Muscle of leg (tissue), 16 donors: Measurements from ENCODE around the gene TCF7. TPM values are rescaled to one million over a fixed set of nuclear protein-coding genes. Genes with fewer than 3 reads are reported as not detected.

Experiments used
- DNase-seq: peaks from one replicate; pipeline ENCODE4 v3.0.0; 2013
- H3K27ac ChIP-seq: one replicate; pipeline ENCODE4 v1.5.1; 2013; ENCODE audit warnings: mild to moderate bottlenecking, low read length, control low read depth
- H3K27me3 ChIP-seq: one replicate; pipeline ENCODE4 v1.6.1; 2013; ENCODE audit warnings: low read length; ENCODE audit not compliant: control insufficient read depth, insufficient read depth
- H3K36me3 ChIP-seq: one replicate; pipeline ENCODE4 v1.6.1; 2013; ENCODE audit warnings: low read length; ENCODE audit not compliant: control insufficient read depth, insufficient read depth
- H3K4me1 ChIP-seq: one replicate; pipeline ENCODE4 v1.6.1; 2013; ENCODE audit warnings: low read length; ENCODE audit not compliant: control insufficient read depth, insufficient read depth
- H3K4me3 ChIP-seq: one replicate; pipeline ENCODE4 v1.5.1; 2013; ENCODE audit warnings: low read length, control low read depth
- H3K9me3 ChIP-seq: replicated peaks from 2 replicates; pipeline ENCODE4 v1.6.1; 2013; ENCODE audit warnings: low read depth, low read length; ENCODE audit not compliant: control insufficient read depth
- WGBS: methylation state at CpG from one replicate; pipeline ENCODE4 v1.1.5; 2013; ENCODE audit warnings: missing lambda C conversion rate; ENCODE audit not compliant: insufficient coverage; 5-methylcytosine and 5-hydroxymethylcytosine counted together
- long read RNA-seq, 11 donors: transcript quantifications; one replicate each; lab custom pipeline, GENCODE V29; 2026
- polyA plus RNA-seq, 8 donors: library from polyadenylated mRNA; unstranded; fragments of 120-200 nt; gene quantifications; one replicate each; pipeline versions ENCODE4 v1.2.1 to v1.2.3, GENCODE V29; 2013; ENCODE audit warnings: inconsistent platforms in 1 of 8, low replicate concordance in 1 of 8; ENCODE audit not compliant: insufficient read length in 8 of 8, insufficient read depth in 1 of 8
- total RNA-seq: library from RNA; stranded (reverse); fragments of 120-200 nt; gene quantifications from one replicate; pipeline ENCODE4 v1.2.4, GENCODE V29; 2013

Gene TCF7
- total RNA-seq (0.84 TPM), polyA plus RNA-seq (1 to 10 TPM; 1.5 to 4.7 (median 2.1) TPM)
- long read RNA-seq, donor 1, partial matches to known transcripts = 0 of 1 reads
- long read RNA-seq, donor 1, other reads (novel, unspliced or antisense) = 0 of 1 reads
- long read RNA-seq, donor 2 = 0 reads
- long read RNA-seq, donor 3, partial matches to known transcripts = 0 of 1 reads
- long read RNA-seq, donor 3, other reads (novel, unspliced or antisense) = 0 of 1 reads
- long read RNA-seq, donor 4 = 0 reads
- long read RNA-seq, donor 5 = 0 reads
- long read RNA-seq, donor 6 = 0 reads
- long read RNA-seq, donor 7, partial matches to known transcripts = 586 of 606 reads
- long read RNA-seq, donor 7, other reads (novel, unspliced or antisense) = 20 of 606 reads
- long read RNA-seq, donor 8 = 0 reads
- long read RNA-seq, donor 9 = 0 reads
- long read RNA-seq, donor 10, partial matches to known transcripts = 249 of 824 reads
- long read RNA-seq, donor 10, other reads (novel, unspliced or antisense) = 575 of 824 reads
- long read RNA-seq, donor 11 = 0 reads

- Histone ChIP-seq H3K27me3 (peaks cover 56% of the 10 kb centered on the region), H3K9me3 (no peaks in the 10 kb centered on the region), H3K36me3 (no peaks in the 10 kb centered on the region), H3K27ac (no peak within 1 kb of the TSS), H3K4me3 (peak within 1 kb of the TSS; percentile 45), H3K4me1 (peaks cover 26% of the 10 kb centered on the region)
- peak; percentile 77 for DNase-seq
- WGBS = 1% methylated on average over 85 of the region's 90 CpGs
Observed at GRCh38 chr5:134113902-134114875, at the start of gene TCF7. TSS of gene TCF7 (plus strand) at chr5:134114681. CDS start at chr5:134114907, 226 bp downstream.

DNA sequence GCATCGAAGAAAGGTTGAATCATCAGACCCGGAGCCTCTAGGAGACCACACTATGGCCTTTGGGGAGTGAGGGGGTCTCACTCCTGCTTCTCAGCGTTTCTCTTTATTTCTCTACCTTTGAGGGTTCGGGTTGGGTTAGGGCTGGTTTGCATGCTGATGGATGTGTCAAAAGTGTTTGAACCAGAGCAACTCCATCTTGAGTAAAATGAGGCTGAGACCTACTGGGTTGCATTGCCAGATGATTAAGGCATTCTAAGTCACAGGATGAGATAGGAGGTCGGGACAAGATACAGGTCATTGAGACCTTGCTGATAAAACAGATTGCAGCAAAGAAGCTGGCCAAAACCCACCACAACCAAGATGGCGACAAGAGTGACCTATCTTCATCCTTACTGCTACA is 44.9 kb upstream of the TCF7 start:
- no peaks in the 10 kb centered on the region for H3K9me3 ChIP-seq
- H3K27me3 ChIP-seq = peaks cover 43% of the 10 kb centered on the region
- no peak overlapping the region for H3K27ac ChIP-seq
- H3K4me3 ChIP-seq = no peak overlapping the region
- no peak for DNase-seq
- WGBS = 67% methylated on average over 1 of the region's 6 CpGs
- peaks cover 10% of the 10 kb centered on the region for H3K4me1 ChIP-seq
- H3K36me3 ChIP-seq = no peaks in the 10 kb centered on the region

GRCh38 chr5:134070725-134071613 is 43.5 kb upstream of the TCF7 start:
- 2% methylated on average over 37 of the region's 46 CpGs for WGBS
- Histone ChIP-seq H3K9me3 (no peaks in the 10 kb centered on the region), H3K27ac (no peak overlapping the region), H3K4me1 (peaks cover 10% of the 10 kb centered on the region), H3K4me3 (no peak overlapping the region), H3K27me3 (peaks cover 43% of the 10 kb centered on the region), H3K36me3 (no peaks in the 10 kb centered on the region)
- DNase-seq = no peak

DNA sequence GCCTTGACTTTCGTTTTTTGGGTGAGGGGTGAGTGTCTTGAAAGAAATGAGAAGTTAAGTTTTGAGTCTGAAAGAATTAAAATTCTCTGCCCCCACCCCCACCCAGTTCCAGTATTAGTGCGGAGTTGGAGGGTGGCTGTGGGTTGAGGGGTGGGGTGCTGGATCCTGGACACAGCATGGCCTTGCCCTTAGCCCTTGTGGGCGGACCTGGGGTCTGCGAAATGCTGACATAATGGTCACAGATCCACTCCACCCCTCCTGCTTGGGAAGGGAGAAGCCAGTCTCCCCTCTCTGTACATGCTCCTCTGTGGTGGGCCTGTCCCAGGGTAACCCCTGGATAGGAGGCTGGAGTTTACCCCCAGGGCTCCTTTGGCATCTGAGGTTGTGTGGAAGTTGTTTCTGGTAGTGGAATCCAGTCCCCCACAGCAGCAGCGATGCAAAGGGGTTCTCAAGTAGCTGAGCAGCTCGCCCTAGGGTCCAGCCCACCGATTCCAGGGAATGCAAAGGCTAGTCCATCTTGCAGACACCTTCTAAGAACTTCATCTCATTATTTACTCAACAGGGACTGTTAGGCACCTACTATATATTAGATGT is 42.8 kb upstream of the TCF7 start:
- no peak overlapping the region for H3K4me3 ChIP-seq
- WGBS = no CpG with 5 or more reads among the region's 7 CpGs

DNA sequence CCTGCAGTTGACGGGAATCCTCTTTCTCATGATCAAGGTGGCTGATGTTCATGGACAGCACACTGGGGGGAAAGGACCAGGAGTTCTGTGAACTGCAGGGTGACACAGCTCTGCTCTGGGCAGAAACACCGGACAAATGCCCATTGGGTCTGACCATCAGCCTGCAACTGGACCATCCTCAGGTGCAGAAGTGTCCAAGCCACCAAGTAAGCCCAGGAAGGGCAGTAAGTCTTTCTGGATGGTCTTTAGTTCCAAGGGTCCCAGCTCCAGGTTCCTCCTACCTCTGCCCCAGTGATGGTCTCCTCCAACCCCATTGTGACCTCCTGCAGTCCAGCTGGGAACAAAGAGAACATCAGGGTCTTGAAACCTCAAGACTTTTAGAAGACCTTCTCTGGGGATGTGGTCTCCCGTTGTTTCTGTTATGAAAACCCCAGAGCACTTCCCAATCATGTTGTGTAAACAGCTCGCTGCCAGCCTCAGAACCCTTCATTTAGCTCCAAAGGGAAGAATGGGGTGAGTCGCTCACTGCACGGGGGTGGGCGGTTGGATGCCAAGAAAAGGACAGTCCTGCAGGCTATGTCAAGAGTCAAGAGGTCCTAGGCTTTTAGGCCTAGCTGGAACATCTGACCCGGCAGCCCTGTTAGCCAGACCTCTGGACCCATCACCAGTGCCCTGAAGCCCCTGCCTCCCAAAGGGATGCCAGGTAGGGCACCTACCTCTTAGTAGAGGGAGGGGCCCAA is 41.8 kb upstream of the TCF7 start:
- no peak for DNase-seq
- 92% methylated on average over 5 of the region's 8 CpGs for WGBS
- Histone ChIP-seq H3K27ac (no peak overlapping the region), H3K4me1 (peaks cover 10% of the 10 kb centered on the region), H3K36me3 (no peaks in the 10 kb centered on the region), H3K4me3 (no peak overlapping the region), H3K9me3 (no peaks in the 10 kb centered on the region), H3K27me3 (peaks cover 40% of the 10 kb centered on the region)

More for the DNA sequence above, 42.8 kb upstream of the TCF7 start:
- H3K9me3 ChIP-seq = no peaks in the 10 kb centered on the region
- H3K27ac ChIP-seq = no peak overlapping the region
- H3K36me3 ChIP-seq = no peaks in the 10 kb centered on the region
- H3K4me1 ChIP-seq = peaks cover 10% of the 10 kb centered on the region
- H3K27me3 ChIP-seq = peaks cover 43% of the 10 kb centered on the region
- DNase-seq = no peak

DNA sequence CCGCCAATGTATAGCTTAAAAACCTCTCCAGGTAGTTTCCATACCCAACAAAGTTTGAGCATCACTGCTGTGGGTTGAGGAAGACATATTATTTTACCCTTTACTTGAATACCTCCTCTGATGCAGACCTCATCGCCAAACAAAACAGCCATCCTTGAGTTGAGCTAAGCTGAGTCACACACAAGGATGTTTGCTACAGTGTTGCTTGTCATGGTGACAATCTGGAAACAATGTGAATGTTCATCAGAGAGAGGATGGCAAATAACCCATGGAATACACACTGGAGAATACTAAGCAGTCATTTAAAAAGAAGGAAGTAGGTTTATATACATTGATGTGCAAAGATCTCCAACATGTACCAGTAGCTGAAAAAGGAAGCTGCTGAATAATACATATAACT is 41.1 kb upstream of the TCF7 start:
- Histone ChIP-seq H3K4me3 (no peak overlapping the region), H3K9me3 (no peaks in the 10 kb centered on the region), H3K27ac (no peak overlapping the region), H3K4me1 (peaks cover 10% of the 10 kb centered on the region), H3K27me3 (peaks cover 37% of the 10 kb centered on the region), H3K36me3 (no peaks in the 10 kb centered on the region)
- no peak for DNase-seq
- no CpG with 5 or more reads among the region's 2 CpGs for WGBS

DNA sequence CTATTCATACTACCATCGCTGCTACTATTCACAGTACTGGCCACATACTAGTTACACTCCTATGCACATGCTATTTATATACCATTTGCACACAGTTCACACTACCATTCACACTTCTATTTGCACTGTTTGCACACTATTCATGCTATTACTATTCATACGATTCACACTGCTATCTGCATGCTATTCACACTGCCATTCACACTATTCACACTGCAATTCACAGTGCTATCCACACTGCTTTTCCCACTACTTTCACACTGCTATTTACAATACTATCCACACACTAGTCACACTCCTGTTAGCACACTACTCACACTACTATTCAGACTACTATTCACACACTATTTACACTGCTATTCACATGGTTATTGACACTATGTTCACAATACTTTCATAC is 39.4 kb upstream of the TCF7 start:
- Histone ChIP-seq H3K9me3 (no peaks in the 10 kb centered on the region), H3K4me3 (no peak overlapping the region), H3K27me3 (peaks cover 26% of the 10 kb centered on the region), H3K36me3 (no peaks in the 10 kb centered on the region), H3K27ac (no peak overlapping the region), H3K4me1 (peaks cover 10% of the 10 kb centered on the region)
- DNase-seq = no peak
- 92% methylated on average over 2 of the region's 2 CpGs for WGBS

DNA sequence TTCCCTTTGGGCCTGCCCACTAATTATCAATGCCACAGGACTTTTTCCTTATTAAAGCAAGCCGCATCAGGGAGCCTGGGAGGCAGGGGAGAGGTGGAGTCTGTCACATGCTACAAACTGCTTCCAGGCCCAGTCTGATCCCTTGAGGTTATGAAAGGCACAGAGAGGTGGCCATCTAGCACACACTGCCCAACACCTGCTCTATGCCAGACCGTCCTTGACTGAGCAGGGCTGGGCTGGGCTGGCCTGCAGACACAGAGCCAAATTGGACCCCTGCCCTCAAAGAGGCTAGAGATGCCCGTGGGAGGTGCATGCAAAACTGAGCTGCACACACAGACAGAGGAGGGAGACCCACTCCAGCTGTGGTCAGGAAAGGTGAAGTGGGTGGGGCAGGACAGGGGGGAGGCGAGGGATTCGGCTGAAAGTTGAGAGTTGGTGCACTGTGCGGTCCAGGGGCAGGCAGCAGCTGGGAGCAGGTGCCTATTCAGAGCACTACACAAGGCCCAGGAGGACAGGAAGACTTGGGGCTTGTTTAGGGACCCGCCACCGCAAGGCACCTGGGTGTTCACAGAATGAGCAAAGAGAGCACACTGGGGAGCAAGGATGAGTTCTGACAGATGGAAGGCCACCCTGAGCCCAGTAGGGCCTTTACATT is 36.4 kb upstream of the TCF7 start:
- H3K9me3 ChIP-seq = no peaks in the 10 kb centered on the region
- H3K27ac ChIP-seq = no peak overlapping the region
- WGBS = 62% methylated on average over 6 of the region's 8 CpGs
- no peaks in the 10 kb centered on the region for H3K4me1 ChIP-seq
- no peaks in the 10 kb centered on the region for H3K27me3 ChIP-seq
- no peaks in the 10 kb centered on the region for H3K36me3 ChIP-seq
- DNase-seq = no peak
- no peak overlapping the region for H3K4me3 ChIP-seq
